Measurements from ENCODE around the gene STXBP5L.
"Not testable (repeated sequence)": the region's sequence is repeated elsewhere in the genome, so short reads cannot be mapped to it uniquely, and the experiment has no call there.

GRCh38 chr3:121355960-121356359, 448.0 kb downstream of the STXBP5L start:
- TF ChIP-seq CTCF (IDR thresholded peaks at IDR 0.05; ENCODE audit: low read length); EZH2 (IDR thresholded peaks at IDR 0.05; ENCODE audit: borderline replicate concordance, low read length): not testable (repeated sequence)
